ENCODE results near the gene LCLAT1.
"Not testable (repeated sequence)": the region's sequence is repeated elsewhere in the genome, so short reads cannot be mapped to it uniquely, and the experiment has no call there.

Gene LCLAT1

GRCh38 chr2:30601375-30601774 lies 154.3 kb downstream of the LCLAT1 start:
- no peak for DNase-seq (ENCODE audit: low spot score)

GRCh38 chr2:30605197-30605596 lies 158.2 kb downstream of the LCLAT1 start:
- no peak for DNase-seq (ENCODE audit: low spot score)

GRCh38 chr2:30608643-30609042 lies 161.6 kb downstream of the LCLAT1 start:
- no peak for DNase-seq (ENCODE audit: low spot score)

GRCh38 chr2:30611583-30611982 lies 164.5 kb downstream of the LCLAT1 start:
- no peak for DNase-seq (ENCODE audit: low spot score)

GRCh38 chr2:30612371-30612770 lies 165.3 kb downstream of the LCLAT1 start:
- no peak for DNase-seq (ENCODE audit: low spot score)

- no peak for DNase-seq (ENCODE audit: low spot score)
Measured at GRCh38 chr2:30613001-30613400, 166.0 kb downstream of the LCLAT1 start.

- not testable (repeated sequence) for DNase-seq (ENCODE audit: low spot score)
Measured at GRCh38 chr2:30614227-30614626, 167.2 kb downstream of the LCLAT1 start.

GRCh38 chr2:30615926-30616325 lies 168.9 kb downstream of the LCLAT1 start:
- DNase-seq (ENCODE audit: low spot score) = no peak

GRCh38 chr2:30620102-30620501 lies 173.1 kb downstream of the LCLAT1 start:
- DNase-seq (ENCODE audit: low spot score) = no peak

- no peak for DNase-seq (ENCODE audit: low spot score)
Measured at GRCh38 chr2:30621836-30622235, 174.8 kb downstream of the LCLAT1 start.

GRCh38 chr2:30622452-30622851 lies 175.4 kb downstream of the LCLAT1 start:
- no peak for DNase-seq (ENCODE audit: low spot score)

GRCh38 chr2:30625276-30625675 lies 178.2 kb downstream of the LCLAT1 start:
- no peak for DNase-seq (ENCODE audit: low spot score)

GRCh38 chr2:30625701-30626100 lies 178.7 kb downstream of the LCLAT1 start:
- no peak for DNase-seq (ENCODE audit: low spot score)

GRCh38 chr2:30626397-30626796 lies 179.4 kb downstream of the LCLAT1 start:
- no peak for DNase-seq (ENCODE audit: low spot score)

- no peak for DNase-seq (ENCODE audit: low spot score)
Measured at GRCh38 chr2:30627151-30627550, 180.1 kb downstream of the LCLAT1 start.

- no peak for DNase-seq (ENCODE audit: low spot score)
Measured at GRCh38 chr2:30628341-30628740, 181.3 kb downstream of the LCLAT1 start.

- DNase-seq (ENCODE audit: low spot score) = no peak
Measured at GRCh38 chr2:30629866-30630265, 182.8 kb downstream of the LCLAT1 start.

- no peak for DNase-seq (ENCODE audit: low spot score)
Measured at GRCh38 chr2:30631051-30631671, 184.1 kb downstream of the LCLAT1 start.

- DNase-seq (ENCODE audit: low spot score) = no peak
Measured at GRCh38 chr2:30633039-30633438, 186.0 kb downstream of the LCLAT1 start.

GRCh38 chr2:30636311-30636710 lies 189.3 kb downstream of the LCLAT1 start:
- no peak for DNase-seq (ENCODE audit: low spot score)

GRCh38 chr2:30639836-30640235 lies 192.8 kb downstream of the LCLAT1 start:
- DNase-seq (ENCODE audit: low spot score) = no peak

GRCh38 chr2:30641765-30642345 lies 194.8 kb downstream of the LCLAT1 start:
- DNase-seq (ENCODE audit: low spot score) = no peak

GRCh38 chr2:30643013-30643412 lies 196.0 kb downstream of the LCLAT1 start:
- not testable (repeated sequence) for DNase-seq (ENCODE audit: low spot score)

GRCh38 chr2:30643674-30644073 lies 196.6 kb downstream of the LCLAT1 start:
- no peak for DNase-seq (ENCODE audit: low spot score)

All from left forelimb (tissue), 1 donor.